Occipital lobe (tissue), 2 donors: ENCODE data around the gene ZP3. TPM values are rescaled to one million over a fixed set of nuclear protein-coding genes. Genes with fewer than 3 reads are reported as not detected.
"Not testable (repeated sequence)": the region's sequence is repeated elsewhere in the genome, so short reads cannot be mapped to it uniquely, and the experiment has no call there.

Source experiments
- DNase-seq: peaks from one replicate; lab custom pipeline; 2025; lab: John Stamatoyannopoulos, UW
- total RNA-seq: library from RNA; depleted of rRNA; stranded (reverse); fragments of >200 nt; gene quantifications from one replicate; pipeline ENCODE4 v1.2.3, GENCODE V29; 2014

The ZP3 gene
- total RNA-seq, 1 donor from 2014 or later = 1.4 TPM

DNA sequence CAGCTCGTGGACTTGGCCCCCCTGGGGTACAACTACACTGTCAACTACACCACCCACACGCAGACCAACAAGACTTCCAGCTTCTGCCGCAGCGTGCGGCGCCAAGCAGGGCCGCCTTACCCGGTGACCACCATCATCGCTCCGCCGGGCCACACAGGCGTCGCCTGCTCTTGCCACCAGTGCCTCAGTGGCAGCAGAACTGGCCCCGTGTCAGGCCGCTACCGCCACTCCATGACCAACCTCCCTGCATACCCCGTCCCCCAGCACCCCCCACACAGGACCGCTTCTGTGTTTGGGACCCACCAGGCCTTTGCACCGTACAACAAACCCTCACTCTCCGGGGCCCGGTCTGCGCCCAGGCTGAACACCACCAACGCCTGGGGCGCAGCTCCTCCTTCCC is 57.9 kb downstream of the ZP3 start:
- DNase-seq = not testable (repeated sequence)

DNA sequence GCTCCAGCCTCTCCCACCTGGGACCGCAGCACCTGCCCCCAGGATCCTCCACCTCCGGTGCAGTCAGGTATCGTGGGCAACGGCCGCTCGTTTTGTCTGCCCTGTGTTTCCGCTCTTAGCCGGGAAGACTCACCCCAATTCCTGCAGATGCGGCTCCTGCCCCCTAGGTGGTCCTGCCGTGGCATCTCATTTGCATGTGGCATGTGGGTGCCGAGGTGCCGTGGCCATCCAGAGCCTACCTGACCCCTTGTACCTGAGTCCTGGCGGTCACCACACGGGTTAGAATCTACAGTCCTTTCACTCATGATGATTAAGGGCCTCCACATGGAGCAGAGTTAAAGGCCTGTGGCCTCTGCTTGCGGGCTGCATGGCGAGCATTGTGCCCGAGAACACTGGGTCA is 58.3 kb downstream of the ZP3 start:
- DNase-seq = not testable (repeated sequence)

DNA sequence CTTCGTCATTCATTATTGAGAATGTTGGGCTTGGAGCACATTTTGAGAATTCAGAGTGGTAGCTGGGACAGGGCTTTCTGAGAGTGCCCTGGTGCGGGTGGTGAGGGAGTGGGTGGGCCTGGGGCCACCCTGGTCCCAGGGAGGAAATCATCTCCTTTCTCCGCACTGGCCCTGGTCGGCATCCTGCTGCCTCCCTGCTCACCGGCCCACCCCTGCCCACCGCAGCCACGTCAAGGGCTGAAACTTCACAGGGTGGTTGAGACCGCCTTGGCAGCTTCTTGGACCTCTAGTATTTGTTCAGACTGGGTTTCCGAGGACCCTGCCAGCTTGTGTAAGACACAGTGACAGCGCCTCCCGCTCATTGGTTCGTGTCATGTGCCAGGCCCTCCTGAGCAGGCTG is 59.7 kb downstream of the ZP3 start:
- not testable (repeated sequence) for DNase-seq

DNA sequence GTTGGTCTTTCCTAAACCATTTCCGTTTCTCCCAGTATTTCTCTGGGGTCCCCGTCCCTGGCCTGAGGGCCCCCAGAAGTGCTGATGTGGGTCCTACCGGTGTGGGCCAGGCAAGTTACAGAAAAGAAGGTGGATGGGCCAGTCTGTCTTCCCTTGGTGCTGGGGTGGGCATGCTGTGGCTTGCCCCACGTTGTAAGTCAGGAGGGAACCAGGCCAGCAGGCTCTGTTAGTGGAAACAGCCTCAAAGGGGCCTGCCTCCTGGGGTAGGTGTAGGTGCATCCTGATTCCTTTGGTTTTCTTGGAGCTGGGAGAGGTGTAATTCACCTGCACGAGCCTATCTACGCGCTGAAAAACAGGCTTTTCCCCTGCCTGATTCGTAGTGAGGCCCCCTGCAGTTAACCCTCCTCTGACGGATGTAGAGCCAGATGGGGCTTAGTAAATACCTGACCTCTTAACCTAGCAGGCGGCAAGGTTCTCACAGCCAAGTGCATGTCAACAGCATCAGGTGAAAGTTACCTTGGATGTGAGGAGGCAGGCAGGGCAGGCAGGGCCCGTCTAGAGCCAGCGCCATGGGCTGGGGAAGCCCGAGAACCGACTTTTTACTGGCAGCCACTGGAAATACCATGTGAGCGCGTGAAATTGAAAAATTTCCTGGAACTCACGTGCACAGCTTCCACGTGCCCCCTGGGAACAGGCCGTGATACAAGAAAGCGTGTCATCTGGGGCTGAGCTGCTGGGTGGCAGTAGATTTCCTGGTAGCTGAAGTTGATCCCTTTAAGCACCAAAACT is 61.3 kb downstream of the ZP3 start:
- DNase-seq = not testable (repeated sequence)

DNA sequence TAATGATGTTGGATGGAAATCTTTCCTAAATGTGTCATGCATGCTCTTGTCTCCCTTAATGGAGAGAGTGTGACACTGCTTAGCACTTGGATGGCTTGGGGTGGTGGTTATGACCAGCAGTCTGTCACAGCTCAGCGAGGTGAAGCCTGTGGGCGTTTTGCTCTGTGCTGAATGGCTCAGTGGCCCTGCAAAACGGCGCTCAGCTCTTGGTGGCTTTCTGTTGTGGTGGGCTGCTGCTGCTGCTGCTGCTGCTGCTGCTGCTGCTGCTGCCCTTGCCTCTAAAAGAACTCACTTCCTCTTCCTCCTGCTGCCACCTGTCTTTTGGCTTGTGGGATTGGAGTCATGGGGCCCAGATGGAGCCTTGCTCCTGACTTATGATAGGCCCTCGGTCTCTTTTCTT is 61.9 kb downstream of the ZP3 start:
- DNase-seq = not testable (repeated sequence)

DNA sequence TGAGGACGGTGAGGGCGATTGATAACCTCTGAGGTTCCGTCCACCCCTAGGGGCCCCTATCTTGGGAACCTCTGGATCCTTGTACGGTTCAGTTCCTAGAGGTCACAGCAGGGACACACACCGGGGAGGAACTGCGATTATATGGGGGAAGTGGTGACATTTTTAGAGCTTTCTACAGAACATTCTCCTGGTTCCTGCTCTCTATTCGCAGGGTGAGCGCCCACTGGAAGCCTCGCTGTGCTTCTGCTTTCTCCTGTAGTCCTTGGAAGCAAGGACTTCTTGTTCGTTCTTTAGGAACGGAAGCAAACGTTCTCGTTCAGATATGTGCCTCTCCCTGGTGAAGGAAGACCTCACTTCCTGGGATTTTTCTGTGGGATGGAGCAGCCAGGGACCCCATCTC is 63.2 kb downstream of the ZP3 start:
- DNase-seq = not testable (repeated sequence)

Other genes with a start within 250 kb of the ZP3 start
- gene SRRM3, start 223.1 kb upstream of the ZP3 start, total RNA-seq = 6.7 TPM
- 2.7 TPM for gene HSPB1, start 122.3 kb upstream of the ZP3 start, total RNA-seq
- 387 TPM for gene YWHAG, start 66.0 kb upstream of the ZP3 start, total RNA-seq
- 0.94 TPM for gene SSC4D, start 15.3 kb upstream of the ZP3 start, total RNA-seq
- 5.9 TPM for gene DTX2, start 36.8 kb downstream of the ZP3 start, total RNA-seq
- gene UPK3B, start 85.6 kb downstream of the ZP3 start, total RNA-seq = not detected
- not detected for gene SPDYE16, start 118.3 kb downstream of the ZP3 start, total RNA-seq
- 3.3 TPM for gene POMZP3, start 202.3 kb downstream of the ZP3 start, total RNA-seq